MG63 (cell line): Measurements from ENCODE around the gene OLFML3. TPM values are rescaled to one million over a fixed set of nuclear protein-coding genes. Genes with fewer than 3 reads are reported as not detected.
"Not testable (repeated sequence)": the region's sequence is repeated elsewhere in the genome, so short reads cannot be mapped to it uniquely, and the experiment has no call there.

ENCODE experiments used
- DNase-seq: peaks from one replicate; pipeline ENCODE4 v3.0.0-alpha.2; 2020
- H3K27me3 ChIP-seq: fragments of 250-450 bp; sonication (Bioruptor Pico); 2 replicates; pipeline ENCODE4 v1.5.1; 2020; ENCODE audit warnings: mild to moderate bottlenecking, moderate library complexity
- H3K36me3 ChIP-seq: fragments of 250-450 bp; sonication (Bioruptor Pico); 2 replicates; pipeline ENCODE4 v1.5.1; 2020; ENCODE audit warnings: mild to moderate bottlenecking, moderate library complexity
- H3K4me3 ChIP-seq: fragments of 250-450 bp; sonication (Bioruptor Pico); 2 replicates; pipeline ENCODE4 v1.5.1; 2020; ENCODE audit warnings: mild to moderate bottlenecking, moderate library complexity
- H3K9me3 ChIP-seq: fragments of 250-450 bp; sonication (Bioruptor Pico); 2 replicates; pipeline ENCODE4 v1.5.1; 2020; ENCODE audit warnings: mild to moderate bottlenecking, moderate library complexity
- total RNA-seq: library from RNA; depleted of rRNA; stranded (reverse); fragments of >200 nt; shearing (Covaris generic); gene quantifications from 2 replicates; pipeline ENCODE4 v1.2.3, GENCODE V29; 2014; ENCODE audit warnings: low replicate concordance

OLFML3 gene
- total RNA-seq, 1 experiment from 2014 or later: 2.7 TPM

DNA sequence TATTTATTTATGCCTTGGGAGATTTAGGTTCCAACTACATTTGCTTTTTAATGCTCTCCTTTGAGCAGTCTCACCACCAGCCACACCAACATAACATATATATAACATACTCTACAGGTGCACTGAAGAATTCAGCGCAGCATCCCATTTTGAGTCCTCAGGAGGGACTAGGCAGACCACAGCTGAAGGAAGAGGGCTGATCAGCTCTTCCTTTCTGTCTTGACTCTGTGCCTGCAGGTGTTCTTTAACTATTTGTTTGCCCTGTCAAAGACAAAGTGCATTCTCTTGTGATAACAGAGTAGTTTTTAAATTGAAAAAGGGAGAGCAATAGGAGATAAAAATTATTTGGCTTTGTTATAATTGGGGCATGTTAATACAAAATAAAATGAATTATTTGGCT, 33.2 kb upstream of the OLFML3 start:
- Histone ChIP-seq H3K9me3 (0 out of 2 replicates have a peak, but pooled peaks cover 4% of the 10 kb centered on the region), H3K27me3 (no peaks in the 10 kb centered on the region)
- no peak for DNase-seq

DNA sequence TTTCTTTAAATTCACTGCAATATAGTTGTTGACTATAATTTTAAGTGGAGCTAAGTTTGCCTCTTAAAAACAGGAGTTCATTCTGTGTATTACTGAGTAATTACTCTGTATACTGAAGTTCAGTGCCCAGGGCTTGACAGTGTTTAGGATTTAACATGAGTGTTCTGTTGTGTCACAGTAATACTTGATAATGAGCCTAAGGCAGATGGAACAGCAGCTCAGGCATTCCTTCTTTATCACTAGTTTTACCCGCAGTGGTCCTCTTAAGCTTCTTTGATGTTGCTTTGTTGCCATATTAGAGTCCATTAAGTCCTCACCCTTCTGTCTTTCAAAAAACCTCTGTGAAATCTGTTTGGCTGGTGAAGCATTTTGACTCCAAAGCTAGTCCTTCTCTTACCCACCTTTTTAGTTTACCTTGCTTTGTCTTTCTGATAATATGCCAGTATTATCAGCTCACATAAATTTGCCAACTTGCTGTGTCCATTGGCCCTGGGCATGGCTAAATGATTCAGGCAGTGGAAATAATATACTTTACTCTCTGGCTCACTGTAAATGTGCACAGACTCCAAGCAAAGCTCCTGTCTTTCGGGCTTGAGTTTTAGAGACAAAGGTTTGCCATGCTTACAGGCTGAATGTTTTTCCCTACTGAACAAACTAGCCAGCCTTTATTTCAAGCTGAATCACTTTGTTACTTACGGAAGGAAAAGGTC, 32.4 kb upstream of the OLFML3 start:
- DNase-seq: no peak
- peaks cover 46% of the 10 kb centered on the region for H3K36me3 ChIP-seq
- H3K27me3 ChIP-seq: no peaks in the 10 kb centered on the region
- H3K9me3 ChIP-seq: 0 out of 2 replicates have a peak, but pooled peaks cover 4% of the 10 kb centered on the region
- no peak overlapping the region for H3K4me3 ChIP-seq

More for the DNA sequence above, 33.2 kb upstream of the OLFML3 start:
- Histone ChIP-seq H3K36me3 (peaks cover 51% of the 10 kb centered on the region), H3K4me3 (no peak overlapping the region)

DNA sequence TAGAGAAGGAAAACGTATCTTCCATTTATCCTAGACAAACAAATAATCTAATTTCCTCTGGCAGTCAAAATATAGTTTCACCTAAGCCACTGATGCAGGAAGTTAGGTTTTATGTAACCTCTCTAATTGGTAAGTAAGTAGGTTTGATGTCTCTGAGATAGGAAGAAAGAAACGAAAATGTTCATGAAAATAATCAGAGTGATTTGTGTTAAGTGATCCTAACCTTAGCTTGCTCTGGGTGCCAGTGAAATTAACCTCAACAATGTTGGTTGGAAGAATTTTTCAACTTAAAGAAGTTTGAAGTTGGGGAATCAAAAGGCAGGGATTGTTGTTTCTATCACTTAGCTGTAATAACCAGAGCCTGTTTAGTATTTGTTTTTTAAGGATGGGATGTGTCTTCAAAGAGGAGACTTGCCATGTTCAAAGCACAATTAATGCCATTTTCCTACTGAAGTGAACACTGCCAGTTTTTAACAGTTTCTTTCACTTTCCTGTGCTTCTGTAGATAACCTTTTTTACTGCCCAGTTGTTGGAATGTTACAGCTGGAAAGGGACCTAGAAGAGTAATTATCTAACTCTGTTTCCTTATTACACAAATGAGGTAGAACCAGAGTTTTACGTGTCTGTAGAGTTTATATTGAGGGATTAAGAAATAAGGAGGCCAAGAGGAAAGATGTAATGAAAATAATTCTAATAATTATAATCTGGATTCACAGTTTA, 31.7 kb upstream of the OLFML3 start:
- no peak for DNase-seq

DNA sequence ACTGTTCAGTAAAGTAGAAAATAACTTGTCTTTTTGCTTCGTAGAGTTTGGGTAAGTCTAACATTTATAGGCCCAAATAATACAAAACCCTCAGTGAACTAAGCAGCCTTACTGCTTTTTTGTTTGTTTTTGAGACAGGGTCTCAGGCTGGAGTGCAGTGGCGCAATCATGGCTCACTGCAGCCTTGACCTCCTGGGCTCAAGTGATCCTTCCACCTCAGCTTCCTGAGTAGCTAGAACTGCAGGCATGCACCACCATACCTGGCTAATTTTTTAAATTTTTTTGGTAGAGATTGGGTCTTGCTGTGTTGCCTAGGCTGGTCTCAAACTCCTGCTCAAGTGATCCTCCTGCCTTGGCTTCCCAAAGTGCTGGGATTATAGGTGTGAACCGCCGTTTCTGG, 31.1 kb upstream of the OLFML3 start:
- DNase-seq, H3K9me3 ChIP-seq, H3K27me3 ChIP-seq, H3K4me3 ChIP-seq: not testable (repeated sequence)
- peaks cover 34% of the 10 kb centered on the region for H3K36me3 ChIP-seq

More for the DNA sequence above, 31.7 kb upstream of the OLFML3 start:
- Histone ChIP-seq H3K4me3 (no peak overlapping the region), H3K27me3 (no peaks in the 10 kb centered on the region), H3K36me3 (peaks cover 38% of the 10 kb centered on the region), H3K9me3 (0 out of 2 replicates have a peak, but pooled peaks cover 4% of the 10 kb centered on the region)

DNA sequence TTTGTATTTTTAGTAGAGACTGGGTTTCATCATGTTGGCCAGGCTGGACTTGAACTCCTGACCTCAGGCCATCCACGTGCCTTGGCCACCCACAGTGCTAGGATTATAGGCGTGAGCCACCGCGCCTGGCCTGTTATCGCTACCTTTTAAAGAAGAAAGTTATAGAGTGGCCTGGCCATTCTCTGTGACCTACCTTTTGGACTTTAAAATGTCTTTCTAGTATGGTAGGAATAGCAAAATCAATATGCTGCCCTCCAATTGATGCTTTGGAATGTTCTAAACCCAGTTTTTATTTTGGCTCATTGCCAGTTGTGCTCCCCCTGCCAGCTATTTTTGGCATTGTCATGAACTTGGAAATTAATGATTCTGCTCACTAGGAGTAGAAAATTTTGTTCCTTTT, 30.3 kb upstream of the OLFML3 start:
- Histone ChIP-seq H3K36me3 (peaks cover 26% of the 10 kb centered on the region), H3K27me3 (no peaks in the 10 kb centered on the region), H3K9me3 (0 out of 2 replicates have a peak, but pooled peaks cover 4% of the 10 kb centered on the region), H3K4me3 (no peak overlapping the region)
- no peak for DNase-seq

DNA sequence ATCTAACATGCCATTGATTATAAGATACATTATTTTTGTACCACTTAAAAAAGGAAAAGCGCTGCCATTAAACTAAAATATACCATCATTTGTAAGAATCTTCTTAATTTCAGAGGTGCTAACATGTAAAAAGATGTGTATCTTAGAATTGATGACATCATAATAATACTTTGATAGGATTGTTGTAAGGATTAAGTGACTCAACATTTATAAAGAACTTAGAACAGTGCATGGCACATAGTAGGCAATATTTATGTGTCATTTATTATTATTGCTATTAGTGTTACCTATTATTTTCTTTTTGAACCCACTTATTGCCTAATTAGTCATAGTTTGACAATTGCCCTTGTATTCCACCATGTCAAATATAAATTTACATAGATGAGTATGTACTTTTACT, 28.4 kb upstream of the OLFML3 start:
- no peak for DNase-seq
- Histone ChIP-seq H3K4me3 (no peak overlapping the region), H3K9me3 (no peaks in the 10 kb centered on the region), H3K36me3 (peaks cover 21% of the 10 kb centered on the region), H3K27me3 (no peaks in the 10 kb centered on the region)

DNA sequence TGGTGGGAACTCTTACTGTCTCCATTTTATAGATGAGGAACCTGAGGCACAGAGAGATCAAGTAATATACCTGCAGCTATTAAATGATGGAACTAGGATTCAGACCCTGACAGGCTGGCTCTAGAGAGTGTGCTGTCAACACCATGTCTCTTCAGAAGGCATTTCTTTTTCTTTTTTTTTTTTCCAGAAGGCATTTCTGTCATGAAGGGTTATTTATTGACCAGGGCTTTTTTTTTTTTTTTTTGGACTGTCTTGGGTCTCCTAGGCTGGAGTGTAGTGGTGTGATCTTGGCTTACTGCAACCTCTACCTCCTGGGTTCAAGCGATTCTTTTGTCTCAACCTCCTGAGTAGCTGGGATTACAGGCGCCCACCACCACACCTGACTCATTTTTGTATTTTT, 27.6 kb upstream of the OLFML3 start:
- H3K4me3 ChIP-seq: no peak overlapping the region
- no peaks in the 10 kb centered on the region for H3K9me3 ChIP-seq
- H3K27me3 ChIP-seq: no peaks in the 10 kb centered on the region
- peaks cover 25% of the 10 kb centered on the region for H3K36me3 ChIP-seq
- DNase-seq: no peak

DNA sequence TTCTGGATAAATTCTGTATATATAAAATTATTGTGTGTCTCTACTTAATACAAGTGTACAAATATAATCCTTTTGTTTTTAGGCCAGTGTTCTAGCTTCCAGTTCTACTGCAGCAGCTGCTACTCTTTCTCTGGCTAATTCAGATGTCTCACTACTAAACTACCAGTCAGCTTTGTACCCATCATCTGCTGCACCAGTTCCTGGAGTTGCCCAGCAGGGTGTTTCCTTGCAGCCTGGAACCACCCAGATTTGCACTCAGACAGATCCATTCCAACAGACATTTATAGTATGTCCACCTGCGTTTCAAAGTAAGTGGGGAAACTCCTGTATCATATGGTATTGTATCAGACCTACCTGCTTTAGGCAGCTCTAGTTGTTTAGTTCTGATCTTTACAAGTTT, 21.3 kb upstream of the OLFML3 start:
- Histone ChIP-seq H3K4me3 (no peak overlapping the region), H3K27me3 (no peaks in the 10 kb centered on the region), H3K9me3 (no peaks in the 10 kb centered on the region), H3K36me3 (peaks cover 50% of the 10 kb centered on the region)
- DNase-seq: no peak

DNA sequence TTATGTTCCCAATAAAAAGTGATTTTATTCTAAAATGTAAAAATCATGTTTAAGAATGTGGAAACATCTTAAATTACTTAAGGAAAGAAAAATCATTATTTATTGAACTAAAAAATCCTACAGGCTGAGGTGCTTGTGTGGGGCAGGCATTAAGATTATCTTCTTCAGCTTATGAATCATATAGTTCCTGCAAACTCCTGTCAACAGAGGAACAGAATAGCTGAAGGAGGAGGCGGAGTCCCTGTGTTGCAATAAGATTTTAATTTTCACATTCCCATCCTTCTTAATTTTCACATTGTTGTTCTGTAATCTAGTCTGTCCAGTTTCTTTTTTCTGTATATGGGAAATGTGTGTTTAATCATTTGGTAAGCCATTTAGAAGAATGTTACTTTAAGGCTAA, 20.6 kb upstream of the OLFML3 start:
- Histone ChIP-seq H3K27me3 (no peaks in the 10 kb centered on the region), H3K36me3 (peaks cover 53% of the 10 kb centered on the region), H3K4me3 (no peak overlapping the region), H3K9me3 (no peaks in the 10 kb centered on the region)
- DNase-seq: no peak

DNA sequence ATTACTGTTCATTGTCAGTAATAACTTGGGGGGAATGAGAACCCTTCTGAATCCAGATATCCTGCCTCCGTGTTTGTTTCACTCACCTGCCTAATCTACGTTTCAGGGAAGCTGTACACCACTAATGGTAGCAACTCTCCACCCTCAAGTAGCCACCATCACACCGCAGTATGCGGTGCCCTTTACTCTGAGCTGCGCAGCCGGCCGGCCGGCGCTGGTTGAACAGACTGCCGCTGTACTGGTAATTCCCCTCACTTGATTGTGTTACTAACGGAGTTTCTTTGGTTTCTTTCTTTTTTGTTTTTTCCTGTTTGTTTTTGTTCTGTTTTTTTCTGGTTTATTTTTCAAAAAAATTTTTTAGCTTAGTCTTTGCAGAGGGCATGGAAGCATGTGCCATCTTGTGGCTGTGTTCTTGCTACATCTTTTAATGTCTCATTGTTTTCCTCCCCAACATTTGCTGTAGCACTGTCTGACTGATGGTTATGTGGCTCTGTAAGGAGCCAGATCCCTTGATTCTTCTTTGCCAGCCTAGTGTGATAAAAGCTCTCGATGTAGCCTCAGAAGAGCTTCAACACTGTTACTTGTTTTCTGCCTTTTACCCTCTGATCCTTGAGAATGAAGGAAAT, 15.9 kb upstream of the OLFML3 start:
- Histone ChIP-seq H3K4me3 (no peak overlapping the region), H3K9me3 (no peaks in the 10 kb centered on the region), H3K36me3 (peaks cover 62% of the 10 kb centered on the region), H3K27me3 (no peaks in the 10 kb centered on the region)
- no peak for DNase-seq

DNA sequence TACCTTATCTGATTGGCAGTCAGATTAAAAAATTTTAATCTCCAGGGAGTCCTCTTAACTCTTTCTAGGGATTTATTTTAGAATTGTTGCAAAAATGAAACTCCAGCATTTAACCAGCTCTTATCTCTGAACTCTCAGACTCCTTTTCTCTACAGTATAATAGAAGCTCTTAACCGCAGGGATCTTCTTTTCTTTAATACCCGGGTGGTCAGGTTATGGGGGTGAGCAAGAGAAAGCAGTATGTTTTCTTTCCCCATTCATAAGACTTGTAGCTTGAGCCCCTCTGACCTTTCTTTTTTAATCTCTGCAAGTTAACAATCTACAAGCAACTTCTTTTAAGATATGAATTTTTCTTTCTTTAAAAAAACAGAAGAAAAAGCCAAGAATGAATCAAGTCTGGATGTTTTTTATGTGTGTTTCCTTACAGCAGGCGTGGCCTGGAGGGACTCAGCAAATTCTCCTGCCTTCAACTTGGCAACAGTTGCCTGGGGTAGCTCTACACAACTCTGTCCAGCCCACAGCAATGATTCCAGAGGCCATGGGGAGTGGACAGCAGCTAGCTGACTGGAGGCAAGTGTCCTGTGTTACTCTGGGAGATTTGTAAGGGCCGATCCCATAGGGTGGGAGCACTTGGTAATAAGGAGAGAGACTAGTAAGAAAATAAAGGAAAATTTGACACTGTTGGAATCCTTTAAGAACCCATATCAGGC, 13.4 kb upstream of the OLFML3 start:
- Histone ChIP-seq H3K4me3 (no peak overlapping the region), H3K9me3 (no peaks in the 10 kb centered on the region), H3K36me3 (peaks cover 73% of the 10 kb centered on the region), H3K27me3 (no peaks in the 10 kb centered on the region)
- no peak for DNase-seq

DNA sequence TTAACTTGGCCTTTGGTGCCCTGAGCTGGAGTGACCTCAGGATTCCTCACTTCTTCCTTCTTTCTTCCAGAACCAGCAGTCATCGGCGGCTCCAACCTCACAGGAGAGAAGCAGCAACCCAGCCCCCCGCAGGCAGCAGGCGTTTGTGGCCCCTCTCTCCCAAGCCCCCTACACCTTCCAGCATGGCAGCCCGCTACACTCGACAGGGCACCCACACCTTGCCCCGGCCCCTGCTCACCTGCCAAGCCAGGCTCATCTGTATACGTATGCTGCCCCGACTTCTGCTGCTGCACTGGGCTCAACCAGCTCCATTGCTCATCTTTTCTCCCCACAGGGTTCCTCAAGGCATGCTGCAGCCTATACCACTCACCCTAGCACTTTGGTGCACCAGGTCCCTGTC, 6.3 kb upstream of the OLFML3 start:
- DNase-seq: no peak

DNA sequence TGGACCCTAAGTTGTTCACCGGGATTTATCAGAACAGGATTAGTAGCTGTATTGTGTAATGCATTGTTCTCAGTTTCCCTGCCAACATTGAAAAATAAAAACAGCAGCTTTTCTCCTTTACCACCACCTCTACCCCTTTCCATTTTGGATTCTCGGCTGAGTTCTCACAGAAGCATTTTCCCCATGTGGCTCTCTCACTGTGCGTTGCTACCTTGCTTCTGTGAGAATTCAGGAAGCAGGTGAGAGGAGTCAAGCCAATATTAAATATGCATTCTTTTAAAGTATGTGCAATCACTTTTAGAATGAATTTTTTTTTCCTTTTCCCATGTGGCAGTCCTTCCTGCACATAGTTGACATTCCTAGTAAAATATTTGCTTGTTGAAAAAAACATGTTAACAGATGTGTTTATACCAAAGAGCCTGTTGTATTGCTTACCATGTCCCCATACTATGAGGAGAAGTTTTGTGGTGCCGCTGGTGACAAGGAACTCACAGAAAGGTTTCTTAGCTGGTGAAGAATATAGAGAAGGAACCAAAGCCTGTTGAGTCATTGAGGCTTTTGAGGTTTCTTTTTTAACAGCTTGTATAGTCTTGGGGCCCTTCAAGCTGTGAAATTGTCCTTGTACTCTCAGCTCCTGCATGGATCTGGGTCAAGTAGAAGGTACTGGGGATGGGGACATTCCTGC, 3.9 kb upstream of the OLFML3 start:
- H3K27me3 ChIP-seq: no peaks in the 10 kb centered on the region
- DNase-seq: no peak

More for the DNA sequence above, 6.3 kb upstream of the OLFML3 start:
- peaks cover 67% of the 10 kb centered on the region for H3K36me3 ChIP-seq
- H3K27me3 ChIP-seq: no peaks in the 10 kb centered on the region
- H3K9me3 ChIP-seq: no peaks in the 10 kb centered on the region
- no peak overlapping the region for H3K4me3 ChIP-seq

DNA sequence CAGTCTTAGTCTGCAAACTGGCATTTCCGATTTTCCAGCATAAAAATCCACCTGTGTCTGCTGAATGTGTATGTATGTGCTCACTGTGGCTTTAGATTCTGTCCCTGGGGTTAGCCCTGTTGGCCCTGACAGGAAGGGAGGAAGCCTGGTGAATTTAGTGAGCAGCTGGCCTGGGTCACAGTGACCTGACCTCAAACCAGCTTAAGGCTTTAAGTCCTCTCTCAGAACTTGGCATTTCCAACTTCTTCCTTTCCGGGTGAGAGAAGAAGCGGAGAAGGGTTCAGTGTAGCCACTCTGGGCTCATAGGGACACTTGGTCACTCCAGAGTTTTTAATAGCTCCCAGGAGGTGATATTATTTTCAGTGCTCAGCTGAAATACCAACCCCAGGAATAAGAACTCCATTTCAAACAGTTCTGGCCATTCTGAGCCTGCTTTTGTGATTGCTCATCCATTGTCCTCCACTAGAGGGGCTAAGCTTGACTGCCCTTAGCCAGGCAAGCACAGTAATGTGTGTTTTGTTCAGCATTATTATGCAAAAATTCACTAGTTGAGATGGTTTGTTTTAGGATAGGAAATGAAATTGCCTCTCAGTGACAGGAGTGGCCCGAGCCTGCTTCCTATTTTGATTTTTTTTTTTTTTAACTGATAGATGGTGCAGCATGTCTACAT, 2.5 kb upstream of the OLFML3 start:
- H3K27me3 ChIP-seq: no peaks in the 10 kb centered on the region
- no peak for DNase-seq
- no peaks in the 10 kb centered on the region for H3K9me3 ChIP-seq
- H3K4me3 ChIP-seq: no peak overlapping the region
- H3K36me3 ChIP-seq: peaks cover 29% of the 10 kb centered on the region

More for the DNA sequence above, 3.9 kb upstream of the OLFML3 start:
- Histone ChIP-seq H3K4me3 (no peak overlapping the region), H3K36me3 (peaks cover 43% of the 10 kb centered on the region), H3K9me3 (no peaks in the 10 kb centered on the region)

DNA sequence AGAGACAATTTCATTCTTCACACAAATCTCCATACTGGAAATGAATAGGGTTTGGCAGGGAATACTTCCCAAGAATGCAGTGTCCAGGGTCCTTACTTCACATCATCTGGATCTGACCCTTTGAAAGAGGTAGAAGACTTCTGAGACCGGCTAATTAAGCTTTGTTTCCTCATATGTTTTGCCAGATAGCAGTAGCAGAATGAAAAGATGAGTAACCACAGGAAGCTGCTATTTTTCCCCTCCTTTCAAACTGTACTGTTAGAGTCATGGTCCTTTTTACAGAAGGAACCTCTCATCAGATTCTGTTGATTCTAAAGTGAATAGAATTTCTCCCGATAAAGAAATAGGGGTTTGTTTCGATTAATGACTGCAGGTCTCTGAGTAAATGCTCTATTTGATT, 1.4 kb upstream of the OLFML3 start:
- Histone ChIP-seq H3K4me3 (no peak overlapping the region), H3K36me3 (peaks cover 18% of the 10 kb centered on the region), H3K9me3 (no peaks in the 10 kb centered on the region), H3K27me3 (no peaks in the 10 kb centered on the region)
- DNase-seq: no peak

DNA sequence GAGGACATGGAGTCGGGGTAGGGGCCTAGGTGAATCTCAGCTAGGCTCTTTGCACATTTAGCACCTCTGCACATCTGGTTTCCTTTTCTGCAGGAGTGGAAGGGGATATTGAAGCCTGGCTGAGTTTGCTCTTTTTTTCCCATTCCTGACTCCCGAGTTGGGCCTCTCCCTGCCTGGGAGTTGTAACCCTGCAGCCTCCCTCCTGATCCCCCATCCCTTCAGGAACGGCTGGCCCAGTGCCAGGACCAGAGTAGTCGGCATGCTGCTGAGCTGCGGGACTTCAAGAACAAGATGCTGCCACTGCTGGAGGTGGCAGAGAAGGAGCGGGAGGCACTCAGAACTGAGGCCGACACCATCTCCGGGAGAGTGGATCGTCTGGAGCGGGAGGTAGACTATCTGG, 836 bp downstream of the OLFML3 start:
- no peak overlapping the region for H3K4me3 ChIP-seq
- H3K36me3 ChIP-seq: no peaks in the 10 kb centered on the region
- no peak for DNase-seq
- no peaks in the 10 kb centered on the region for H3K27me3 ChIP-seq
- no peaks in the 10 kb centered on the region for H3K9me3 ChIP-seq
